K562 treated with DMSO at 1 percent for 4 hours (cell line): Measurements from ENCODE around the gene LRRN1. TPM values are rescaled to one million over a fixed set of nuclear protein-coding genes. Genes with fewer than 3 reads are reported as not detected.

Experiments used
- total RNA-seq: library from RNA; unstranded; fragments of 300-600 nt; gene quantifications from 2 replicates; pipeline ENCODE4 v1.2.3, GENCODE V29; 2022; ENCODE audit not compliant: insufficient read depth

The LRRN1 gene
- total RNA-seq, result not detected in 2 replicates

DNA sequence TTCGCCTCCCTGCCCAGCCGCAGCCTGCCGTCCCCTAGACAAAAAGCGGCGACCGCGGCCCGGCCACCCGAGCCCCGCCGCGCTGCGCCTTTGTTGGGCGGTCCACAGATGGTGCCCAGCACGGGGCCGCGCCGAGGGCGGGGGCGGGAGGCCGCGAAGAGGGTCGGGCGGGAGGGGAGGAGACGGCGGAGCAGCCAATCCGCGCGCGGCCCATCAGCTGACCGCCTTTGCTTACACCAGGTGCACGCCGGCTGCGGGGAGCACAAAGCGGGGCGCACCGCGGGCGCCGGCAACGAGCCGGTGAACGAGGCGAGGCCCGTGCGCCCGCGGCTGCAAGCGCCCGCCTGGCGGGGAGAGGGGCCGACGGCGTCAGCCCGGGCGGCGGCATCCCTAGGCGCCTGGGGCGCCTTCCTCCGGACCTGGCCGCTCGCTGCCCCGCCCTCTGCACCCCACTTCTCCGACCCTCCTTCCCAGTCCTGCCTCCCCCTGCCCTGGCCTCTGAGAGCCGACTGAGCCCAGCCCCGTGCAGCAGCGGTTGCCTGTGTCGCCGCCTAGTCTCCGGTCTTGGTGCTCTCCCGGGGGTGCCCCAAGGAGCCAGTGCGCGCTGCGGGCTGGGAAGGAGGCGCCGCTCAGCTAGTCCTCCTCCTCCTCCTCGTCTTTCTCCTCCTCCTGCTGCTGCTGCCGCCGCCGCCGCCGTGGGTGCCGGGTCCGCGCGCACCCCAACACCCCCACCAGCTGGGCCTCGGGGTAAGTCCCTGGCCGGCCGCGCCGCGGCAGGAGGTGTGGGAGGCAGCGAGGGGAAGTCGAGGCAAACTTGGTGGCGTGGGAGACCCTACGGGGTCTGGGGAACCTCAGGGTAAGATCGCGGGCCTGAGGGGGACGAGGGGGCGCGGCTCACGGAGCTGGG lies at the start of gene LRRN1:
LRRN1 (plus strand) TSS at position 259 of the 907 bp plus-strand sequence. CDS start 45,211 bp downstream, outside the sequence.

